PFSK-1 (cell line): Measurements from ENCODE around the gene AASDHPPT.

Experiments
- FOXP2 ChIP-seq: optimal IDR thresholded peaks from 2 replicates; pipeline ENCODE3; 2011; ENCODE audit warnings: borderline replicate concordance, control low read depth, inconsistent platforms; ENCODE audit not compliant: insufficient read depth; ENCODE audit errors: extremely low read length, extremely low read depth
- POLR2AphosphoS5 ChIP-seq: IDR thresholded peaks from 2 replicates; pipeline ENCODE4 v1.6.1; 2012; ENCODE audit warnings: low read depth, mild to moderate bottlenecking, control low read depth, low read length, moderate library complexity
- REST ChIP-seq, 2 experiments: IDR thresholded peaks; 2 replicates each; pipeline versions ENCODE4 v1.6.1 to v1.8.0; 2011 to 2012; ENCODE audit warnings: low read depth in 2 of 2, low read length in 2 of 2, control low read depth in 1 of 2, inconsistent platforms in 1 of 2, mild to moderate bottlenecking in 1 of 2, moderate library complexity in 1 of 2; ENCODE audit not compliant: insufficient read depth in 1 of 2
- SIN3A ChIP-seq: IDR thresholded peaks from 2 replicates; pipeline ENCODE4 v1.6.1; 2012; ENCODE audit warnings: mild to moderate bottlenecking, low read length, moderate library complexity, borderline replicate concordance; ENCODE audit not compliant: insufficient read depth
- TAF1 ChIP-seq: IDR thresholded peaks from 2 replicates; pipeline ENCODE4 v1.6.1; 2012; ENCODE audit warnings: low read length, control low read depth, borderline replicate concordance; ENCODE audit not compliant: insufficient read depth

Gene AASDHPPT

GRCh38 chr11:106076919-106077608 is 398 bp upstream of the AASDHPPT start, which contains the start of gene KBTBD3:
TSS of gene KBTBD3 (minus strand) at chr11:106077347. CDS start at chr11:106059097, 18,250 bp downstream.
- TF ChIP-seq FOXP2 (no peak), REST (IDR thresholded peaks at IDR 0.05; ENCODE audit: insufficient read depth in 1 of 2, low read depth in 2 of 2, low read length in 2 of 2) (no peak), SIN3A (peak; percentile 35; the same call in 1 of the 2 replicates), POLR2AphosphoS5 (peak; percentile 72; the same call in 1 of the 2 replicates), TAF1 (no peak)

- TF ChIP-seq SIN3A (no peak), FOXP2 (no peak), POLR2AphosphoS5 (no peak), REST (IDR thresholded peaks at IDR 0.05; ENCODE audit: insufficient read depth in 1 of 2, low read depth in 2 of 2, low read length in 2 of 2) (no peak), TAF1 (no peak)
These were observed 4.6 kb downstream of the AASDHPPT start for GRCh38 chr11:106082096-106082495.

- TF ChIP-seq REST (IDR thresholded peaks at IDR 0.05; ENCODE audit: insufficient read depth in 1 of 2, low read depth in 2 of 2, low read length in 2 of 2) (no peak), TAF1 (no peak), SIN3A (no peak), POLR2AphosphoS5 (no peak), FOXP2 (no peak)
These were observed 8.7 kb downstream of the AASDHPPT start for GRCh38 chr11:106086135-106086534.

GRCh38 chr11:106086850-106087249 is 9.4 kb downstream of the AASDHPPT start:
- TF ChIP-seq FOXP2: no peak
- TF ChIP-seq SIN3A: no peak
- TF ChIP-seq REST (IDR thresholded peaks at IDR 0.05; ENCODE audit: insufficient read depth in 1 of 2, low read depth in 2 of 2, low read length in 2 of 2): no peak
- TF ChIP-seq POLR2AphosphoS5: no peak
- no peak for TF ChIP-seq TAF1
